ENCODE measurements around the gene SYTL2.

GRCh38 chr11:85848556-85848955, 37.6 kb upstream of the SYTL2 start:
- TF ChIP-seq EP300 (IDR thresholded peaks at IDR 0.05) = no peak
- TF ChIP-seq, protein P1, sequence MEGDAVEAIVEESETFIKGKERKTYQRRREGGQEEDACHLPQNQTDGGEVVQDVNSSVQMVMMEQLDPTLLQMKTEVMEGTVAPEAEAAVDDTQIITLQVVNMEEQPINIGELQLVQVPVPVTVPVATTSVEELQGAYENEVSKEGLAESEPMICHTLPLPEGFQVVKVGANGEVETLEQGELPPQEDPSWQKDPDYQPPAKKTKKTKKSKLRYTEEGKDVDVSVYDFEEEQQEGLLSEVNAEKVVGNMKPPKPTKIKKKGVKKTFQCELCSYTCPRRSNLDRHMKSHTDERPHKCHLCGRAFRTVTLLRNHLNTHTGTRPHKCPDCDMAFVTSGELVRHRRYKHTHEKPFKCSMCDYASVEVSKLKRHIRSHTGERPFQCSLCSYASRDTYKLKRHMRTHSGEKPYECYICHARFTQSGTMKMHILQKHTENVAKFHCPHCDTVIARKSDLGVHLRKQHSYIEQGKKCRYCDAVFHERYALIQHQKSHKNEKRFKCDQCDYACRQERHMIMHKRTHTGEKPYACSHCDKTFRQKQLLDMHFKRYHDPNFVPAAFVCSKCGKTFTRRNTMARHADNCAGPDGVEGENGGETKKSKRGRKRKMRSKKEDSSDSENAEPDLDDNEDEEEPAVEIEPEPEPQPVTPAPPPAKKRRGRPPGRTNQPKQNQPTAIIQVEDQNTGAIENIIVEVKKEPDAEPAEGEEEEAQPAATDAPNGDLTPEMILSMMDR (IDR thresholded peaks at IDR 0.05) = no peak

Data from stomach (tissue), 4 donors.